HFF-Myc (cell line): ENCODE data around the gene KCNT2.
A peak's percentile ranks its signal among the peaks of the same experiment; 100 is the strongest.

Experiments
- DNase-seq: peaks from one replicate; pipeline ENCODE4 v3.0.0-alpha.2; 2011; ENCODE audit warnings: low read depth; ENCODE audit errors: extremely low read depth
- H3K4me3 ChIP-seq: replicated peaks from 2 replicates; pipeline ENCODE4 v1.5.1; 2011; ENCODE audit warnings: low read depth, mild to moderate bottlenecking, control low read depth, low read length
- CTCF ChIP-seq: IDR thresholded peaks from 2 replicates; pipeline ENCODE4 v1.5.1; 2012; ENCODE audit warnings: mild to moderate bottlenecking, low read depth, low read length, control low read depth; ENCODE audit errors: missing control alignments

KCNT2 gene

GRCh38 chr1:196608390-196609369 lies at the start of gene KCNT2:
KCNT2 (minus strand) TSS chr1:196608440; CDS start chr1:196608309, 131 bp downstream.
- TF ChIP-seq CTCF = no peak
- H3K4me3 ChIP-seq = peak within 1 kb of the TSS; percentile 64
- peak; percentile 15 for DNase-seq

GRCh38 chr1:196655494-196655893 lies 47.3 kb upstream of the KCNT2 start:
- H3K4me3 ChIP-seq = no peak overlapping the region
- no peak for TF ChIP-seq CTCF
- no peak for DNase-seq

- H3K4me3 ChIP-seq = no peak overlapping the region
- DNase-seq = no peak
- no peak for TF ChIP-seq CTCF
Measured at GRCh38 chr1:196655071-196655470, 46.8 kb upstream of the KCNT2 start.

- no peak overlapping the region for H3K4me3 ChIP-seq
- DNase-seq = no peak
- TF ChIP-seq CTCF = no peak
Measured at GRCh38 chr1:196654271-196654670, 46.0 kb upstream of the KCNT2 start.

- H3K4me3 ChIP-seq = peak within 1 kb of the TSS; percentile 28
- DNase-seq = peak; percentile 48
- TF ChIP-seq CTCF = no peak
Measured at GRCh38 chr1:196651637-196652215, 43.5 kb upstream of the KCNT2 start, which contains the start of gene CFH. CFH (plus strand) TSS chr1:196652043; CDS start chr1:196652118, 75 bp downstream.

- DNase-seq = no peak
- no peak for TF ChIP-seq CTCF
- H3K4me3 ChIP-seq = no peak overlapping the region
Measured at GRCh38 chr1:196651079-196651478, 42.8 kb upstream of the KCNT2 start.
